Bronchial epithelial cell (primary cell): ENCODE data around the gene ATE1. TPM values are rescaled to one million over a fixed set of nuclear protein-coding genes. Genes with fewer than 3 reads are reported as not detected.
A peak's percentile ranks its signal among the peaks of the same experiment; 100 is the strongest.

Experiments
- DNase-seq: peaks from one replicate; pipeline ENCODE4 v3.0.0-alpha.2; 2010; ENCODE audit warnings: low read depth
- FAIRE-seq: peaks from 2 replicates; lab custom pipeline; 2011; peaks lifted over from hg19 to GRCh38; lab: Jason Lieb, UNC
- H3K27me3 ChIP-seq: 2 replicates; pipeline ENCODE4 v1.5.1; 2011; ENCODE audit warnings: low read length; ENCODE audit not compliant: control insufficient read depth, insufficient read depth
- H3K36me3 ChIP-seq: 2 replicates; pipeline ENCODE4 v1.5.1; 2011; ENCODE audit warnings: low read length; ENCODE audit not compliant: control insufficient read depth, insufficient read depth
- H3K4me3 ChIP-seq: 2 replicates; pipeline ENCODE4 v1.5.1; 2011; ENCODE audit warnings: mild to moderate bottlenecking, low read depth, low read length, control low read depth
- CTCF ChIP-seq: IDR thresholded peaks from 2 replicates; pipeline ENCODE4 v1.5.1; 2011; ENCODE audit warnings: mild to moderate bottlenecking, moderate library complexity, low read length, control low read depth, inconsistent platforms; ENCODE audit not compliant: insufficient read depth, severe bottlenecking
- total RNA-seq: library from RNA; depleted of rRNA; stranded (reverse); fragments of >200 nt; gene quantifications from 2 replicates; pipeline ENCODE4 v1.2.1, GENCODE V29; 2014

The ATE1 gene
- total RNA-seq, 1 donor from 2014 or later, result 17.9 TPM

- no peak for DNase-seq
- FAIRE-seq, result no peak
- Histone ChIP-seq H3K4me3 (no peak overlapping the region), H3K36me3 (no peaks in the 10 kb centered on the region), H3K27me3 (no peaks in the 10 kb centered on the region)
- no peak for TF ChIP-seq CTCF
Measured at GRCh38 chr10:121698336-121698735, 229.5 kb downstream of the ATE1 start.

- TF ChIP-seq CTCF, result peak; percentile 43
- Histone ChIP-seq H3K4me3 (no peak overlapping the region), H3K27me3 (no peaks in the 10 kb centered on the region), H3K36me3 (no peaks in the 10 kb centered on the region)
- FAIRE-seq, result no peak
- peak; percentile 31 for DNase-seq
Measured at GRCh38 chr10:121696854-121697253, 231.0 kb downstream of the ATE1 start.

GRCh38 chr10:121695731-121696464 lies 231.9 kb downstream of the ATE1 start:
- DNase-seq (no peak), FAIRE-seq (peak; percentile 7)
- Histone ChIP-seq H3K4me3 (no peak overlapping the region), H3K27me3 (no peaks in the 10 kb centered on the region), H3K36me3 (no peaks in the 10 kb centered on the region)
- no peak for TF ChIP-seq CTCF

DNA sequence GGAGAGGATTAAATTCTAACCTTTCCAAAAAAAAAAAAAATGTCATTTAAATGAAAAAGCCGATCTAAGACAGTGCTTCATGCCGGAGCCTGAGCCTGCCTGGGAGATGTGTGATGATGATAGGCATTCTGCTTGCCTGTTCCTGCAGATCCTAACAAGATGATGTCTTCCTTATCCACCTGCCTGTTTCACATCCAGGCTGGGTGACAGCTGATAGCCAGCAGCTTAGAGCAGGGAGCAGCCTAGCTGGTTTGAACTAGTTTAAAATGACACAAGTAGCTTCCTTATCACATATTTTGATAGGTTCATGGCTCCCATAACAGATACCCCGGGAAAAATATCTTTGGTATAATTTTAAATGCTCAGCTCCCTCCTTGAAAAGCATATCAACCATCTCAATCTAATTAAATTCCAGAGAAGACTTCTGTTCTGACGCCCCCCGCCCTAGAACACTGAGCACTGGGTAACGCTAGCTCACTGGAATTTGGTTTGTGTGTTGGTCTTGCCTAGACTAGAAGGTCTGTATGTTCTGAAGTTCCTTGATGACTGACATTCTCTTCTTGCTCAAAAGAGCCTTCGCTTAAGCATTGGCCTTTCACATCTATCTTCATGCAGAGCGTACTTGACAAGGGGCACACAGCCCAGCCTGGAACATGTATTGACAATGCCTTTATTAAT lies 232.7 kb downstream of the ATE1 start:
- FAIRE-seq (peak; percentile 80), DNase-seq (peak; percentile 32)
- H3K27me3 ChIP-seq, result no peaks in the 10 kb centered on the region
- no peak overlapping the region for H3K4me3 ChIP-seq
- H3K36me3 ChIP-seq, result no peaks in the 10 kb centered on the region
- no peak for TF ChIP-seq CTCF

- DNase-seq (peak; percentile 25), FAIRE-seq (no peak)
- H3K4me3 ChIP-seq, result no peak overlapping the region
- TF ChIP-seq CTCF, result no peak
- no peaks in the 10 kb centered on the region for H3K36me3 ChIP-seq
- no peaks in the 10 kb centered on the region for H3K27me3 ChIP-seq
Measured at GRCh38 chr10:121694327-121694965, 233.4 kb downstream of the ATE1 start.
